Esophagus squamous epithelium (tissue), 5 donors: ENCODE measurements around the gene PLEKHM3. TPM values are rescaled to one million over a fixed set of nuclear protein-coding genes. Genes with fewer than 3 reads are reported as not detected.

Experiments used
- DNase-seq: peaks from one replicate; lab custom pipeline; 2025; lab: John Stamatoyannopoulos, UW
- H3K27ac ChIP-seq, 4 donors: fragments of 200-600 bp; sonication (generic); one replicate each; pipeline ENCODE4 v1.5.1; 2016 to 2019; ENCODE audit warnings: mild to moderate bottlenecking in 1 of 4
- H3K27me3 ChIP-seq, 4 donors: fragments of 200-600 bp; sonication (generic); 1 replicate in 3 of 4; 2 replicates in 1 of 4; pipeline versions ENCODE4 v1.5.1 to v1.6.0; 2017 to 2021; ENCODE audit warnings: antibody characterized with exemption in 1 of 4
- H3K36me3 ChIP-seq, 3 donors: fragments of 200-600 bp; sonication (generic); one replicate each; pipeline ENCODE4 v1.5.1; 2016 to 2019
- H3K4me1 ChIP-seq, 3 donors: fragments of 200-600 bp; sonication (generic); one replicate each; pipeline ENCODE4 v1.5.1; 2017 to 2019
- H3K4me3 ChIP-seq, 4 donors: fragments of 200-600 bp; sonication (generic); 1 replicate in 3 of 4; 2 replicates in 1 of 4; pipeline ENCODE4 v1.5.1; 2016 to 2019; ENCODE audit warnings: mild to moderate bottlenecking in 2 of 4, moderate library complexity in 1 of 4
- H3K9me3 ChIP-seq, 3 donors: fragments of 200-600 bp; sonication (generic); one replicate each; pipeline ENCODE4 v1.5.1; 2016 to 2019
- POLR2A ChIP-seq, 4 donors: fragments of 450-650 bp; IDR thresholded peaks; one replicate each; pipeline ENCODE4 v1.6.1; 2017; ENCODE audit warnings: antibody characterized with exemption in 4 of 4, mild to moderate bottlenecking in 4 of 4, moderate library complexity in 3 of 4
- WGBS, 2 donors: methylation state at CpG; one replicate each; pipeline ENCODE4 v1.1.5; 2018; 5-methylcytosine and 5-hydroxymethylcytosine counted together
- intact Hi-C: fragments of 100-400 bp; cut with DNase I; formaldehyde crosslinking; loops from one replicate; pipeline ENCODE4 v1.15.0; 2022
- total RNA-seq, 4 donors: library from RNA; depleted of rRNA; stranded (reverse); fragments of >200 nt; gene quantifications; one replicate each; pipeline ENCODE4 v1.1.0, GENCODE V29; 2016
- TF ChIP-seq, protein P1 (sequence below), 6 experiments: fragments of 450-650 bp in 4 of 6; fragments of 200-600 bp in 2 of 6; sonication (generic) in 2 of 6; IDR thresholded peaks; one replicate each; pipeline ENCODE4 v1.5.1; 2016 to 2019; ENCODE audit warnings: antibody characterized with exemption in 6 of 6, mild to moderate bottlenecking in 4 of 6, moderate library complexity in 4 of 6
- donor health status: DM: yes; HTN: yes; CAD: no.

The PLEKHM3 gene
- total RNA-seq, 4 donors from 2014 or later = 3.7 to 19.3 (median 6.7) TPM

GRCh38 chr2:207935991-207936370, 89.3 kb downstream of the PLEKHM3 start:
- no peak overlapping the region for H3K4me3 ChIP-seq
- intact Hi-C loops = no loop called here
- TF ChIP-seq, protein P1, sequence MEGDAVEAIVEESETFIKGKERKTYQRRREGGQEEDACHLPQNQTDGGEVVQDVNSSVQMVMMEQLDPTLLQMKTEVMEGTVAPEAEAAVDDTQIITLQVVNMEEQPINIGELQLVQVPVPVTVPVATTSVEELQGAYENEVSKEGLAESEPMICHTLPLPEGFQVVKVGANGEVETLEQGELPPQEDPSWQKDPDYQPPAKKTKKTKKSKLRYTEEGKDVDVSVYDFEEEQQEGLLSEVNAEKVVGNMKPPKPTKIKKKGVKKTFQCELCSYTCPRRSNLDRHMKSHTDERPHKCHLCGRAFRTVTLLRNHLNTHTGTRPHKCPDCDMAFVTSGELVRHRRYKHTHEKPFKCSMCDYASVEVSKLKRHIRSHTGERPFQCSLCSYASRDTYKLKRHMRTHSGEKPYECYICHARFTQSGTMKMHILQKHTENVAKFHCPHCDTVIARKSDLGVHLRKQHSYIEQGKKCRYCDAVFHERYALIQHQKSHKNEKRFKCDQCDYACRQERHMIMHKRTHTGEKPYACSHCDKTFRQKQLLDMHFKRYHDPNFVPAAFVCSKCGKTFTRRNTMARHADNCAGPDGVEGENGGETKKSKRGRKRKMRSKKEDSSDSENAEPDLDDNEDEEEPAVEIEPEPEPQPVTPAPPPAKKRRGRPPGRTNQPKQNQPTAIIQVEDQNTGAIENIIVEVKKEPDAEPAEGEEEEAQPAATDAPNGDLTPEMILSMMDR (IDR thresholded peaks at IDR 0.05) = no peak
- no peak for TF ChIP-seq POLR2A (IDR thresholded peaks at IDR 0.05)
- 91 to 92% methylated on average over 4 of the region's 4 CpGs for WGBS, 2 donors
- H3K27ac ChIP-seq = no peak overlapping the region
- no peak for DNase-seq
- peaks cover 0 to under 1% (median 0%) of the 10 kb centered on the region in 3 donors for H3K36me3 ChIP-seq
- H3K27me3 ChIP-seq = no peaks in the 10 kb centered on the region
- H3K9me3 ChIP-seq = no peaks in the 10 kb centered on the region
- H3K4me1 ChIP-seq = peaks cover 0 to 19% (median 3%) of the 10 kb centered on the region in 3 donors

DNA sequence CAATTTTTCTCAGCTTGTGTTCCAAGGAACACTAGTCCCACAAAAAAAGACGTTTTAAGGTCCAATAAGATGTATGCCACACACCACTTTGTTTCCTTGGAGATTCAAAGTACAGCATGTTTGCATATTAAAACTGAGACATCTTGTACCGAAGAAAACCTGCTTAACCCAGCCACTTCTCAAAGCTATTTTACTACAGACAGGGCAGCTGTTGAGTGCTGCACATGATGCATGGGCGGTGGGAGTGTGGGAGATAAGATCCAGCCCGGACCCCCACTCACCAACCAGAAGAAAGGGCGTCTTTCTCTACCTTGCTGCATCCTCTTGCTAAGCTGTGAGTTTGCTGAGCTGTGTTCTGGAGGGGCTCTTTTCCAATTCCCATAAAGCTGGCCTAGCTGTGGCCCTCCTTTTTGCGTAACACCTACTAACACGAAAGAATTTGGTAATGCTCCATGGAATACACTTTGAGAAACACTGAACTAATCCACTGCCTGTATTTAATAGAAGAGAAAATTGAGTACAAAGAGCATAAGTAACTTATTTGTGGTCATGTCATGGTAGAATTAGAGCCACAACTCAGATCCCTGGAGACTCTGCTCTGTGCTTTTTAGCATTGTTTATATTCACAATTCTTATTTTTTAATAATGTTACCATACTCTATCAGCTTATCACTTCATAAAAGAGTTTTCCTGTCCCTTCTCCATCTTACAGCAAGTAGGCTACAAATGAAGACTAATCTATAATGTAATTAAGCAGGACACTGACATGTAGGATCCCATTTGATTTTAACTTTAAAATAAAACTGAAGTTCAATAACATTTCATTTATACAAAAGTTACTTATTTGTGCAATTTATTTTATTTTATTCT, 90.0 kb downstream of the PLEKHM3 start:
- WGBS, 2 donors = 82 to 84% methylated on average over 7 of the region's 7 CpGs
- no peak for DNase-seq
- no peak for TF ChIP-seq POLR2A (IDR thresholded peaks at IDR 0.05)
- TF ChIP-seq, protein P1 (IDR thresholded peaks at IDR 0.05) = no peak
- H3K9me3 ChIP-seq = no peaks in the 10 kb centered on the region
- H3K4me1 ChIP-seq = peaks cover 0 to 19% (median 3%) of the 10 kb centered on the region in 3 donors
- H3K27me3 ChIP-seq = no peaks in the 10 kb centered on the region
- intact Hi-C loops = no loop called here
- H3K36me3 ChIP-seq = peaks cover 0 to 7% (median 0%) of the 10 kb centered on the region in 3 donors
- H3K27ac ChIP-seq = no peak overlapping the region
- no peak overlapping the region for H3K4me3 ChIP-seq

DNA sequence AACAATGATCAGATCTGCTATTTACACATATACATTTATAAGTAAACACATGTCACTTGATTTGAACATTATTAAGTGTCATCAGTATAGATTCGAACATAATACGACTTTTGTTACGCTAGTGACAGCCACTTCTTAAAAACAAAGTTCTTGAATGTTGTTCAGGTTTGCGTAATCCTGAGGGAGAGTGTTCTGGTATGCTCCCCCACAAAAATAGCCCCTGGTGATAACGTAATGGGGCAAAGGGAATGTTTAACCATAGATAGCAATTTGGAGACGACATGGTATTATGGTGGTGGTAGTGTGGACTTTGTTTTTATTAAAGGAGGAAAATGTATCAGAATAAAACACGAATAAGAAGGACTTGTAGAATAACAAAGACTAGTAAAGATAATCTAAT, 90.6 kb downstream of the PLEKHM3 start:
- no peak for TF ChIP-seq POLR2A (IDR thresholded peaks at IDR 0.05)
- TF ChIP-seq, protein P1 (IDR thresholded peaks at IDR 0.05) = no peak
- Histone ChIP-seq H3K27ac (no peak overlapping the region), H3K9me3 (no peaks in the 10 kb centered on the region), H3K27me3 (no peaks in the 10 kb centered on the region), H3K4me3 (no peak overlapping the region), H3K4me1 (peaks cover 0 to 16% (median 3%) of the 10 kb centered on the region in 3 donors), H3K36me3 (peaks cover 0 to 13% (median 0%) of the 10 kb centered on the region in 3 donors)
- no peak for DNase-seq
- 86 to 90% methylated on average over 7 of the region's 7 CpGs for WGBS, 2 donors
- intact Hi-C loops = no loop called here

DNA sequence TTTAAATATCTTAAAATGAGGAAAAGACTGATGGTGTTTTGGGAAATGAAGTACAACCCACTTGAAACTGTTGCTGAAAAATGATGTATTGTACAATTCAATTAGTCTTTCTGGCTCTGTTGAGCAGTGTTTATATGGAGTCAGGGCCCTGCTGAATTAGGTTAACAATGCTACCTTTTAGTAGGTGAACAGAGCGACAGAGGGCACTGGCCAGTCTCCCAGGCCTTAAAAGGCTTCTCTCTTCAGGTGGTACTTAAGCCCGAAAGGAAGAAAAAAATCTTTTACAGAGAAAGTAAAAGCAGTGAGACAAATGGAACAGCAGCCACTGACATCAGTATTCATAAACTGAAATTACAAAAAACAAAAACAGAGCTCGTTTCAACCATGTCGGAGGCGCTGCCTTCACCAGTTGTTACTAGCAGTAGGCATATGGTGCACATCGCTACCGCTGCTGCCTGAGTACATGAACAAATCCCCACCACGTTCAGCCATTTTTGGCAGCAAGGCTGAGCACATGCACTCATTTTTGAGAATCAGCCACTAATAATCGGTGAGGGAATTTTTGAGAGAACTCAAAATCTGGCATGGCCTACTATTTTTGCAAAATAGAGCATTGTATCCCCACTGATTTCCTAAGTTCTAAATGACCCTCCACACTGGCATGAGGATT, 91.8 kb downstream of the PLEKHM3 start:
- TF ChIP-seq POLR2A (IDR thresholded peaks at IDR 0.05) = no peak
- TF ChIP-seq, protein P1 (IDR thresholded peaks at IDR 0.05) = no peak
- peaks cover 0 to 14% (median 0%) of the 10 kb centered on the region in 3 donors for H3K36me3 ChIP-seq
- intact Hi-C loops = no loop called here
- DNase-seq = no peak
- 84 to 94% methylated on average over 9 of the region's 9 CpGs for WGBS, 2 donors
- H3K4me3 ChIP-seq = no peak overlapping the region
- no peaks in the 10 kb centered on the region for H3K27me3 ChIP-seq
- peaks cover 0 to 5% (median 0%) of the 10 kb centered on the region in 3 donors for H3K4me1 ChIP-seq
- H3K27ac ChIP-seq = no peak overlapping the region
- H3K9me3 ChIP-seq = no peaks in the 10 kb centered on the region

DNA sequence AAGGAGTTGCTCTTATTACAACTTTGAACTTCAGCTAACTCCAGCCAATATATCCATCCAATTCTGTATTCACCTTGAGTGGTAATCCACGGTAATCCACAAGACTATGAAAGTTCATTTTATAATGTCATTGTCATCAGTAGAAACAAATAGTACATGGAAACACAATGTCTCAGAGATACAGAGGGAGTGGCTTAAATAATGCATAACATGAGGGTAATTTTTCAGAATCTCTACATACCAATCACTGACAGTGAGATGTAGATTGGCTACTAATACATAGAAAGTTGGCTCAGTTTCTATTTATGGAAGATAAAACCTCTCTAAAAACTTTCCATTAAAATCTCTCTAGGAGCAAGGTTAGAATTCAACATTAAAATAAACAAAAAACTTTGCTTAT, 93.2 kb downstream of the PLEKHM3 start:
- 87 to 91% methylated on average over 1 of the region's 1 CpG for WGBS, 2 donors
- TF ChIP-seq, protein P1 (IDR thresholded peaks at IDR 0.05) = no peak
- TF ChIP-seq POLR2A (IDR thresholded peaks at IDR 0.05) = no peak

More for the DNA sequence above, 93.2 kb downstream of the PLEKHM3 start:
- no peaks in the 10 kb centered on the region for H3K27me3 ChIP-seq
- H3K4me1 ChIP-seq = no peaks in the 10 kb centered on the region
- intact Hi-C loops = no loop called here
- H3K9me3 ChIP-seq = no peaks in the 10 kb centered on the region
- H3K27ac ChIP-seq = no peak overlapping the region
- peaks cover 0 to 14% (median 0%) of the 10 kb centered on the region in 3 donors for H3K36me3 ChIP-seq
- H3K4me3 ChIP-seq = no peak overlapping the region
- no peak for DNase-seq
